ENCODE results near the gene RPRD2. TPM values are rescaled to one million over a fixed set of nuclear protein-coding genes. Genes with fewer than 3 reads are reported as not detected.
A peak's percentile ranks its signal among the peaks of the same experiment; 100 is the strongest.

RPRD2 gene
- total RNA-seq, 1 experiment from 2014 or later = 46.6 TPM

GRCh38 chr1:150484431-150484830 is 120.5 kb downstream of the RPRD2 start:
- Histone ChIP-seq H3K27ac (ENCODE audit: low read depth, low read length, poor library complexity, severe bottlenecking) (no peak overlapping the region), H3K9me3 (ENCODE audit: low read depth, low read length, poor library complexity, severe bottlenecking) (no peaks in the 10 kb centered on the region), H3K27me3 (replicated peaks; ENCODE audit: insufficient read depth, low read depth, low read length, poor library complexity) (no peaks in the 10 kb centered on the region), H3K36me3 (ENCODE audit: insufficient read depth, low read length, poor library complexity, severe bottlenecking) (no peaks in the 10 kb centered on the region), H3K4me1 (ENCODE audit: insufficient read depth, low read length, poor library complexity, severe bottlenecking) (peaks cover 5% of the 10 kb centered on the region), H3K4me3 (ENCODE audit: low read depth, low read length, poor library complexity, severe bottlenecking) (no peak overlapping the region)
- DNase-seq (ENCODE audit: low spot score) = no peak
- CTCF ChIA-PET = no interaction called here
- TF ChIP-seq CTCF (conservative IDR thresholded peaks at IDR 0.05; ENCODE audit: low read depth, low read length) (no peak), EZH2 (IDR thresholded peaks at IDR 0.05; ENCODE audit: borderline replicate concordance, low read depth, low read length, poor library complexity, severe bottlenecking) (no peak)
- POLR2A ChIA-PET (ENCODE audit: low non-redundant PET) = no interaction called here
- BruUV-seq (replicated peaks) = no TSS peak
- intact Hi-C loops (cut with micrococcal nuclease; ENCODE audit: unreplicated experiment) = no loop called here

GRCh38 chr1:150484861-150485260 is 120.9 kb downstream of the RPRD2 start:
- CTCF ChIA-PET = no interaction called here

DNA sequence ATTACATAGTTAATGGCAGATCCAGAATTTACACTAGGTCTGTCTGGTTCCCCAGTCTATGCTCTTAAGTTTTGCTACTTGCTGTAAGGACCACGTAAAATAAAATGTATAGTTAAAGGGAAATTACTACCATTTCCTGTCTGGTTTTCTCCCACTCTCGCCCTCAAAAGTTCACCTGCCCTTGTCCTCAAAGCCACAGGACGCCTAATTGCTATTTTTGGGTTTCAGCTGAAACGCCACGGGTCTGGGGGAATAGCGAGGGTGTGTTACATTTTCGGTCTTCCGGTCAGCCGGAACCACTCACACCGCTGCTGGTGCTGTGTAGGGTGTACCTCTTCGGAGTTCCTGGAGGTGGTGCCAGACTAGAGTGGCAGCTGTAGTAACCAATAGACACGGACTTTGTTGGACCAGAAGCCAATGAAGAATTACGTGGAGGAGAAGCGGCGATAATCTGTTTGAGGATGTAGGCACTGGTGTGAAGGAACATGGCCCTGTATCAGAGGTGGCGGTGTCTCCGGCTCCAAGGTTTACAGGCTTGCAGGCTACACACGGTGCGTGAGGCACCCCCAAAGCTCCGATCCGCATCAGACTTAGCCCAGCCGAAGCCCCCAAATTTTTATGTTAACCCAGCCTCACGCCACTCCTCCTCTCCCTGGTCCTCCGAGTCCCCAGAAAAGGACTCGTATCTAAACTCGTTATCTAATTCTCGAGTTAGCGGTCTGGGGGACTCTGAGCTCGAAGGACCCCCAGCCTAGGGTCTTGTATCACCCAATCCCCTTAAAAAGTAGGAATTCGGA is 123.2 kb downstream of the RPRD2 start, which contains the start of gene TARS2:
TSS of gene TARS2 (plus strand) at position 454 of the 797 bp plus-strand sequence. CDS start at position 486, 32 bp downstream.
- intact Hi-C loops (cut with micrococcal nuclease; ENCODE audit: unreplicated experiment) = loop anchor here (1.0 kb wide), 1 partner anchor 122 kb away; no protein-coding TSS in a partner anchor
- TF ChIP-seq EZH2 (IDR thresholded peaks at IDR 0.05; ENCODE audit: borderline replicate concordance, low read depth, low read length, poor library complexity, severe bottlenecking) = no peak
- TF ChIP-seq CTCF (conservative IDR thresholded peaks at IDR 0.05; ENCODE audit: low read depth, low read length) = 0 out of 2 replicates have a peak, but pooled peaks have one; percentile 8
- POLR2A ChIA-PET (ENCODE audit: low non-redundant PET) = interaction anchor here (0.6 to 0.7 kb wide), 2 partner anchors 17 to 58 kb away, joined by 3 to 4 read pairs; no protein-coding TSS in a partner anchor

More at GRCh38 chr1:150484861-150485260, 120.9 kb downstream of the RPRD2 start:
- Histone ChIP-seq H3K36me3 (ENCODE audit: insufficient read depth, low read length, poor library complexity, severe bottlenecking) (no peaks in the 10 kb centered on the region), H3K27me3 (replicated peaks; ENCODE audit: insufficient read depth, low read depth, low read length, poor library complexity) (no peaks in the 10 kb centered on the region), H3K4me3 (ENCODE audit: low read depth, low read length, poor library complexity, severe bottlenecking) (no peak overlapping the region), H3K4me1 (ENCODE audit: insufficient read depth, low read length, poor library complexity, severe bottlenecking) (peaks cover 5% of the 10 kb centered on the region), H3K27ac (ENCODE audit: low read depth, low read length, poor library complexity, severe bottlenecking) (no peak overlapping the region), H3K9me3 (ENCODE audit: low read depth, low read length, poor library complexity, severe bottlenecking) (no peaks in the 10 kb centered on the region)
- POLR2A ChIA-PET (ENCODE audit: low non-redundant PET) = no interaction called here
- DNase-seq (ENCODE audit: low spot score) = peak; percentile 45
- peak; percentile 34 for TF ChIP-seq CTCF (conservative IDR thresholded peaks at IDR 0.05; ENCODE audit: low read depth, low read length)
- no peak for TF ChIP-seq EZH2 (IDR thresholded peaks at IDR 0.05; ENCODE audit: borderline replicate concordance, low read depth, low read length, poor library complexity, severe bottlenecking)
- BruUV-seq (replicated peaks) = no TSS peak
- intact Hi-C loops (cut with micrococcal nuclease; ENCODE audit: unreplicated experiment) = no loop called here

More for the DNA sequence above, 123.2 kb downstream of the RPRD2 start, which contains the start of gene TARS2:
- Histone ChIP-seq H3K9me3 (ENCODE audit: low read depth, low read length, poor library complexity, severe bottlenecking) (no peaks in the 10 kb centered on the region), H3K4me1 (ENCODE audit: insufficient read depth, low read length, poor library complexity, severe bottlenecking) (peaks cover 5% of the 10 kb centered on the region), H3K4me3 (ENCODE audit: low read depth, low read length, poor library complexity, severe bottlenecking) (peak within 1 kb of the TSS; percentile 93), H3K36me3 (ENCODE audit: insufficient read depth, low read length, poor library complexity, severe bottlenecking) (peaks cover 11% of the 10 kb centered on the region), H3K27ac (ENCODE audit: low read depth, low read length, poor library complexity, severe bottlenecking) (peak within 1 kb of the TSS; percentile 68), H3K27me3 (replicated peaks; ENCODE audit: insufficient read depth, low read depth, low read length, poor library complexity) (no peaks in the 10 kb centered on the region)
- peak; percentile 99 for DNase-seq (ENCODE audit: low spot score)
- BruUV-seq (replicated peaks) = TSS peak; percentile 77
- CTCF ChIA-PET = interaction anchor here (0.6 kb wide), 1 partner anchor 310 kb away, joined by 3 read pairs; no protein-coding TSS in a partner anchor

Measured in A673 (cell line).